ENCODE data around the gene RPL12.

DNA sequence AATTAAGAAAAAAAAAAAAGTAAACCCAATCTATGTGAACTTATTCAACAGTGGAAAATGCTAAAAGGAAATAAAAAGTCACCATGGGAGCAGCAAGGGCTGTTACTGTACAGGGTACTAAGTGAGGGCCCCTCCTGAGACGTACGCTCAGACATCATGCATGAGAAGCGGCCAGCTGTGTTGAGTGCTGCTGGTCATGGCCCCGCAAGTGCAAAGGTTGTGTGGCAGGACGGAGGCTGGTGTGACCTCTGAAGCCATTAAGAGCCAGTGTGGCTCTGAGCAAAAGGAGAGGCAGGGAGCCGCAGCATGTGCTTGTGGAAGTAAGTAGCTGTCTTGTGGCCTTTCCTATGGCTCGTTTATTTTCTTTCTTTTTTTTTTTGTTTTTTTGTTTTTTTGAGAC is 30.1 kb downstream of the RPL12 start:
- TF ChIP-seq EZH2 (IDR thresholded peaks at IDR 0.05; ENCODE audit: insufficient read depth, poor library complexity, severe bottlenecking): no peak
- no peak for TF ChIP-seq EZH2phosphoT487 (IDR thresholded peaks at IDR 0.05; ENCODE audit: insufficient read depth, low read depth)

Data from GM23248 (cell line).